SK-N-SH treated with all-trans-retinoic acid at 6 μM for 48 hours (cell line): ENCODE data around the gene USF3.
"Not testable (repeated sequence)": the region's sequence is repeated elsewhere in the genome, so short reads cannot be mapped to it uniquely, and the experiment has no call there.

Experiments
- ATAC-seq: fragments of 200-7000 bp; cut with Tn5 transposase; 3 replicates; pipeline ENCODE4 v1.9.1; 2020; ENCODE audit warnings: mild to moderate bottlenecking, moderate library complexity
- ARNTL ChIP-seq: fragments of 450-650 bp; formaldehyde crosslinking; IDR thresholded peaks from 2 replicates; pipeline ENCODE4 v1.5.0; 2020; ENCODE audit warnings: low read depth, mild to moderate bottlenecking, moderate library complexity, borderline replicate concordance
- BACH2 ChIP-seq: fragments of 250-450 bp; sonication (Bioruptor Pico); IDR thresholded peaks from 2 replicates; pipeline ENCODE4 v1.9.0; 2021; ENCODE audit warnings: mild to moderate bottlenecking, borderline replicate concordance
- ESRRG ChIP-seq: fragments of 250-450 bp; sonication (Bioruptor Pico); IDR thresholded peaks from 2 replicates; pipeline ENCODE4 v1.6.1; 2021; ENCODE audit warnings: mild to moderate bottlenecking
- GLIS3 ChIP-seq: fragments of 250-450 bp; sonication (Bioruptor Pico); IDR thresholded peaks from 2 replicates; pipeline ENCODE4 v1.5.0; 2020; ENCODE audit warnings: mild to moderate bottlenecking, moderate library complexity
- OSR1 ChIP-seq: fragments of 250-450 bp; sonication (Bioruptor Pico); IDR thresholded peaks from 2 replicates; pipeline ENCODE4 v1.8.0; 2022; ENCODE audit warnings: moderate library complexity, mild to moderate bottlenecking, inconsistent platforms
- PATZ1 ChIP-seq: fragments of 250-450 bp; sonication (Bioruptor Pico); IDR thresholded peaks from 2 replicates; pipeline ENCODE4 v1.8.0; 2020; ENCODE audit warnings: mild to moderate bottlenecking, moderate library complexity, borderline replicate concordance
- PPARA ChIP-seq: fragments of 250-450 bp; sonication (Bioruptor Pico); IDR thresholded peaks from 2 replicates; pipeline ENCODE4 v1.5.0; 2020; ENCODE audit warnings: mild to moderate bottlenecking, borderline replicate concordance
- SNAI2 ChIP-seq: fragments of 250-450 bp; sonication (Bioruptor Pico); IDR thresholded peaks from 2 replicates; pipeline ENCODE4 v1.5.0; 2020; ENCODE audit warnings: mild to moderate bottlenecking, moderate library complexity
- TCF4 ChIP-seq: fragments of 250-450 bp; sonication (Bioruptor Pico); IDR thresholded peaks from 2 replicates; pipeline ENCODE4 v1.8.0; 2021; ENCODE audit warnings: mild to moderate bottlenecking, moderate library complexity, borderline replicate concordance
- TOX ChIP-seq: fragments of 250-450 bp; sonication (Bioruptor Pico); IDR thresholded peaks from 2 replicates; pipeline ENCODE4 v1.8.0; 2021; ENCODE audit warnings: mild to moderate bottlenecking, moderate library complexity, borderline replicate concordance
- ZC3H10 ChIP-seq: fragments of 250-450 bp; sonication (Bioruptor Pico); IDR thresholded peaks from 2 replicates; pipeline ENCODE4 v1.5.1; 2021; ENCODE audit warnings: mild to moderate bottlenecking, moderate library complexity
- ZFP3 ChIP-seq: fragments of 250-450 bp; sonication (Bioruptor Pico); IDR thresholded peaks from 2 replicates; pipeline ENCODE4 v1.5.0; 2020; ENCODE audit warnings: mild to moderate bottlenecking, moderate library complexity
- ZNF70 ChIP-seq: fragments of 450-650 bp; formaldehyde crosslinking; IDR thresholded peaks from 2 replicates; pipeline ENCODE4 v1.5.0; 2020; ENCODE audit warnings: mild to moderate bottlenecking, moderate library complexity
- ZNF8 ChIP-seq: fragments of 450-650 bp; formaldehyde crosslinking; IDR thresholded peaks from 2 replicates; pipeline ENCODE4 v1.5.0; 2020; ENCODE audit warnings: mild to moderate bottlenecking, moderate library complexity
- TF ChIP-seq, protein P1 (sequence below): fragments of 250-450 bp; sonication (Bioruptor Pico); IDR thresholded peaks from 2 replicates; pipeline ENCODE4 v1.5.1; 2021; ENCODE audit warnings: mild to moderate bottlenecking, moderate library complexity
- TF ChIP-seq, protein P2 (sequence below): fragments of 250-450 bp; sonication (Bioruptor Pico); IDR thresholded peaks from 2 replicates; pipeline ENCODE4 v1.8.0; 2021; ENCODE audit warnings: low read depth, mild to moderate bottlenecking, moderate library complexity, borderline replicate concordance
- TF ChIP-seq, protein P3 (sequence below): fragments of 250-450 bp; sonication (Bioruptor Pico); IDR thresholded peaks from 2 replicates; pipeline ENCODE4 v1.5.0; 2020; ENCODE audit warnings: mild to moderate bottlenecking, moderate library complexity
- TF ChIP-seq, protein P4 (sequence below): fragments of 250-450 bp; sonication (Bioruptor Pico); IDR thresholded peaks from 2 replicates; pipeline ENCODE4 v1.5.1; 2020; ENCODE audit warnings: low read depth, mild to moderate bottlenecking, moderate library complexity

Gene USF3

DNA sequence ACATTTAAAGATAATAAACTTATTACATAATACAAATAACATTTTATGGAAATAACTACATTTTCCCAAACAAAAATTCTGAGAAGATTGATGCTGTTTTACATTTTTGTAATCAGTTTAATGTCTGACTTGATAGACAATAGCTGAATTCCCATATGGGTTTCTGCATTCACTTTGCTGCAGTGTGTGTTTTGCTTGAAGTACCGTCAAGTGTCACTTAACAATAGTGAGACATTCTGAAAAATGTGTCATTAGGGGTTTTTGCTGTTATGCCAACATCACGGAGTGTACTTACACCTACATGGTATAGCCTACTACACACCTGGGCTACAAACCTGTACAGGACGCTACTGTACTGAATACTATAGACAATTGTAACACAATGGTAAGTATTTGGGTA is 57.5 kb downstream of the USF3 start:
- TF ChIP-seq ZC3H10 (CRISPR knock-in tag) (no peak), ZNF70 (CRISPR knock-in tag) (no peak), PPARA (no peak), GLIS3 (CRISPR knock-in tag) (no peak), TOX (CRISPR knock-in tag) (no peak), BACH2 (CRISPR knock-in tag) (no peak), SNAI2 (CRISPR knock-in tag) (no peak), ZFP3 (CRISPR knock-in tag) (no peak)
- TF ChIP-seq, protein P1, sequence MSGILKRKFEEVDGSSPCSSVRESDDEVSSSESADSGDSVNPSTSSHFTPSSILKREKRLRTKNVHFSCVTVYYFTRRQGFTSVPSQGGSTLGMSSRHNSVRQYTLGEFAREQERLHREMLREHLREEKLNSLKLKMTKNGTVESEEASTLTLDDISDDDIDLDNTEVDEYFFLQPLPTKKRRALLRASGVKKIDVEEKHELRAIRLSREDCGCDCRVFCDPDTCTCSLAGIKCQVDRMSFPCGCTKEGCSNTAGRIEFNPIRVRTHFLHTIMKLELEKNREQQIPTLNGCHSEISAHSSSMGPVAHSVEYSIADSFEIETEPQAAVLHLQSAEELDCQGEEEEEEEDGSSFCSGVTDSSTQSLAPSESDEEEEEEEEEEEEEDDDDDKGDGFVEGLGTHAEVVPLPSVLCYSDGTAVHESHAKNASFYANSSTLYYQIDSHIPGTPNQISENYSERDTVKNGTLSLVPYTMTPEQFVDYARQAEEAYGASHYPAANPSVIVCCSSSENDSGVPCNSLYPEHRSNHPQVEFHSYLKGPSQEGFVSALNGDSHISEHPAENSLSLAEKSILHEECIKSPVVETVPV = no peak
- TF ChIP-seq, protein P2, sequence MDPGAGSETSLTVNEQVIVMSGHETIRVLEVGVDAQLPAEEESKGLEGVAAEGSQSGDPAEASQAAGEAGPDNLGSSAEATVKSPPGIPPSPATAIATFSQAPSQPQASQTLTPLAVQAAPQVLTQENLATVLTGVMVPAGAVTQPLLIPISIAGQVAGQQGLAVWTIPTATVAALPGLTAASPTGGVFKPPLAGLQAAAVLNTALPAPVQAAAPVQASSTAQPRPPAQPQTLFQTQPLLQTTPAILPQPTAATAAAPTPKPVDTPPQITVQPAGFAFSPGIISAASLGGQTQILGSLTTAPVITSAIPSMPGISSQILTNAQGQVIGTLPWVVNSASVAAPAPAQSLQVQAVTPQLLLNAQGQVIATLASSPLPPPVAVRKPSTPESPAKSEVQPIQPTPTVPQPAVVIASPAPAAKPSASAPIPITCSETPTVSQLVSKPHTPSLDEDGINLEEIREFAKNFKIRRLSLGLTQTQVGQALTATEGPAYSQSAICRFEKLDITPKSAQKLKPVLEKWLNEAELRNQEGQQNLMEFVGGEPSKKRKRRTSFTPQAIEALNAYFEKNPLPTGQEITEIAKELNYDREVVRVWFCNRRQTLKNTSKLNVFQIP = no peak
- TF ChIP-seq, protein P3, sequence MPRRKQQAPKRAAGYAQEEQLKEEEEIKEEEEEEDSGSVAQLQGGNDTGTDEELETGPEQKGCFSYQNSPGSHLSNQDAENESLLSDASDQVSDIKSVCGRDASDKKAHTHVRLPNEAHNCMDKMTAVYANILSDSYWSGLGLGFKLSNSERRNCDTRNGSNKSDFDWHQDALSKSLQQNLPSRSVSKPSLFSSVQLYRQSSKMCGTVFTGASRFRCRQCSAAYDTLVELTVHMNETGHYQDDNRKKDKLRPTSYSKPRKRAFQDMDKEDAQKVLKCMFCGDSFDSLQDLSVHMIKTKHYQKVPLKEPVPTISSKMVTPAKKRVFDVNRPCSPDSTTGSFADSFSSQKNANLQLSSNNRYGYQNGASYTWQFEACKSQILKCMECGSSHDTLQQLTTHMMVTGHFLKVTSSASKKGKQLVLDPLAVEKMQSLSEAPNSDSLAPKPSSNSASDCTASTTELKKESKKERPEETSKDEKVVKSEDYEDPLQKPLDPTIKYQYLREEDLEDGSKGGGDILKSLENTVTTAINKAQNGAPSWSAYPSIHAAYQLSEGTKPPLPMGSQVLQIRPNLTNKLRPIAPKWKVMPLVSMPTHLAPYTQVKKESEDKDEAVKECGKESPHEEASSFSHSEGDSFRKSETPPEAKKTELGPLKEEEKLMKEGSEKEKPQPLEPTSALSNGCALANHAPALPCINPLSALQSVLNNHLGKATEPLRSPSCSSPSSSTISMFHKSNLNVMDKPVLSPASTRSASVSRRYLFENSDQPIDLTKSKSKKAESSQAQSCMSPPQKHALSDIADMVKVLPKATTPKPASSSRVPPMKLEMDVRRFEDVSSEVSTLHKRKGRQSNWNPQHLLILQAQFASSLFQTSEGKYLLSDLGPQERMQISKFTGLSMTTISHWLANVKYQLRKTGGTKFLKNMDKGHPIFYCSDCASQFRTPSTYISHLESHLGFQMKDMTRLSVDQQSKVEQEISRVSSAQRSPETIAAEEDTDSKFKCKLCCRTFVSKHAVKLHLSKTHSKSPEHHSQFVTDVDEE (CRISPR knock-in tag) = no peak

GRCh38 chr3:113637756-113638155 is 58.7 kb downstream of the USF3 start:
- no peak for ATAC-seq
- no peak for TF ChIP-seq ESRRG (CRISPR knock-in tag)
- TF ChIP-seq ARNTL (CRISPR knock-in tag) = no peak
- no peak for TF ChIP-seq PPARA
- TF ChIP-seq SNAI2 (CRISPR knock-in tag) = no peak
- no peak for TF ChIP-seq ZNF8 (CRISPR knock-in tag)
- TF ChIP-seq ZNF70 (CRISPR knock-in tag) = no peak
- TF ChIP-seq, protein P2 = no peak
- TF ChIP-seq OSR1 (CRISPR knock-in tag) = no peak
- TF ChIP-seq, protein P4, sequence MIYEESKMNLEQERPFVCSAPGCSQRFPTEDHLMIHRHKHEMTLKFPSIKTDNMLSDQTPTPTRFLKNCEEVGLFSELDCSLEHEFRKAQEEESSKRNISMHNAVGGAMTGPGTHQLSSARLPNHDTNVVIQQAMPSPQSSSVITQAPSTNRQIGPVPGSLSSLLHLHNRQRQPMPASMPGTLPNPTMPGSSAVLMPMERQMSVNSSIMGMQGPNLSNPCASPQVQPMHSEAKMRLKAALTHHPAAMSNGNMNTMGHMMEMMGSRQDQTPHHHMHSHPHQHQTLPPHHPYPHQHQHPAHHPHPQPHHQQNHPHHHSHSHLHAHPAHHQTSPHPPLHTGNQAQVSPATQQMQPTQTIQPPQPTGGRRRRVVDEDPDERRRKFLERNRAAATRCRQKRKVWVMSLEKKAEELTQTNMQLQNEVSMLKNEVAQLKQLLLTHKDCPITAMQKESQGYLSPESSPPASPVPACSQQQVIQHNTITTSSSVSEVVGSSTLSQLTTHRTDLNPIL = no peak
- TF ChIP-seq, protein P3 (CRISPR knock-in tag) = no peak
- no peak for TF ChIP-seq ZFP3 (CRISPR knock-in tag)
- TF ChIP-seq TOX (CRISPR knock-in tag) = no peak
- TF ChIP-seq, protein P1 = no peak
- TF ChIP-seq TCF4 (CRISPR knock-in tag) = no peak
- no peak for TF ChIP-seq PATZ1 (CRISPR knock-in tag)
- TF ChIP-seq, all 23 proteins: peak for 0

More for the DNA sequence above, 57.5 kb downstream of the USF3 start:
- ATAC-seq = no peak

DNA sequence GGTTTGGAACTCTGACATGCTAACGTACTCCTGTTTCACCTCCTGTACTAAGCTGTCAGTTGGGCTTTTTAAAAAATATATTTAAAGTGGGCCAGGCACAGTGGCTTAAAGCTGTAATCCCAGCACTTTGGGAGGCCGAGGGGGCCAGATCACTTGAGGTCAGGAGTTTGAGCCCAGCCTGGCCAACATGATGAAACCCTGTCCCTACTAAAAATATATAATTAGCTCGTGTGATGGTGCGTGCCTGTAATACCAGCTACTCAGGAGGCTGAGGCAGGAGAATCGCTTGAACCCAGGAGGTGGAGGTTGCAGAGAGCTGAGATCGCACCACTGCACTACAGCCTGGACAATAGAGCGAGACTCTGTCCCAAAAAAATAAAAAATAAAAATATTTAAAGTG is 60.4 kb downstream of the USF3 start:
- ATAC-seq = not testable (repeated sequence)
